Lower lobe of right lung (tissue), 2 donors: ENCODE results near the gene PEPD. TPM values are rescaled to one million over a fixed set of nuclear protein-coding genes. Genes with fewer than 3 reads are reported as not detected.

Experiments used
- ATAC-seq, 2 donors: fragments of 200-7000 bp; cut with Tn5 transposase; one replicate each; pipeline ENCODE4 v1.9.1; 2020 to 2022; ENCODE audit warnings: mild to moderate bottlenecking in 2 of 2, moderate library complexity in 2 of 2
- DNase-seq: peaks from one replicate; pipeline ENCODE4 v3.0.0-alpha.2; 2020
- H3K27ac ChIP-seq: fragments of 200-600 bp; one replicate; pipeline ENCODE4 v1.8.0; 2022
- H3K27me3 ChIP-seq: fragments of 200-600 bp; one replicate; pipeline ENCODE4 v1.8.0; 2022; ENCODE audit warnings: low read depth
- H3K36me3 ChIP-seq: fragments of 200-600 bp; one replicate; pipeline ENCODE4 v1.8.0; 2022; ENCODE audit warnings: mild to moderate bottlenecking
- H3K4me1 ChIP-seq: fragments of 200-600 bp; one replicate; pipeline ENCODE4 v1.8.0; 2022
- H3K4me3 ChIP-seq: fragments of 200-600 bp; one replicate; pipeline ENCODE4 v1.8.0; 2022; ENCODE audit warnings: mild to moderate bottlenecking
- H3K9me3 ChIP-seq: fragments of 200-600 bp; one replicate; pipeline ENCODE4 v1.8.0; 2022
- intact Hi-C: fragments of 100-400 bp; cut with DNase I; formaldehyde crosslinking; loops from one replicate; pipeline ENCODE4 v1.11.0; 2022
- total RNA-seq: library from RNA; stranded (reverse); fragmentation: NEBNext Ultra II Directional; extraction: Animal tissue kit (Norgen Biotek cat#: 25700); gene quantifications from one replicate; pipeline ENCODE4 v1.2.1, GENCODE V29; 2021
- TF ChIP-seq, protein P1 (sequence below): fragments of 200-600 bp; IDR thresholded peaks from one replicate; pipeline ENCODE4 v1.8.0; 2022; ENCODE audit warnings: antibody characterized with exemption, mild to moderate bottlenecking
- donor health status: DM: no; HTN: yes; CAD: no; lungs with severe emphysema.

PEPD gene
- total RNA-seq, 1 donor from 2014 or later, result 94.0 TPM

- no peak for ATAC-seq
- Histone ChIP-seq H3K4me1 (no peaks in the 10 kb centered on the region), H3K27ac (no peak overlapping the region), H3K9me3 (no peaks in the 10 kb centered on the region), H3K36me3 (no peaks in the 10 kb centered on the region), H3K27me3 (peaks cover 26% of the 10 kb centered on the region), H3K4me3 (no peak overlapping the region)
- intact Hi-C loops, result no loop called here
- no peak for DNase-seq
- TF ChIP-seq, protein P1, sequence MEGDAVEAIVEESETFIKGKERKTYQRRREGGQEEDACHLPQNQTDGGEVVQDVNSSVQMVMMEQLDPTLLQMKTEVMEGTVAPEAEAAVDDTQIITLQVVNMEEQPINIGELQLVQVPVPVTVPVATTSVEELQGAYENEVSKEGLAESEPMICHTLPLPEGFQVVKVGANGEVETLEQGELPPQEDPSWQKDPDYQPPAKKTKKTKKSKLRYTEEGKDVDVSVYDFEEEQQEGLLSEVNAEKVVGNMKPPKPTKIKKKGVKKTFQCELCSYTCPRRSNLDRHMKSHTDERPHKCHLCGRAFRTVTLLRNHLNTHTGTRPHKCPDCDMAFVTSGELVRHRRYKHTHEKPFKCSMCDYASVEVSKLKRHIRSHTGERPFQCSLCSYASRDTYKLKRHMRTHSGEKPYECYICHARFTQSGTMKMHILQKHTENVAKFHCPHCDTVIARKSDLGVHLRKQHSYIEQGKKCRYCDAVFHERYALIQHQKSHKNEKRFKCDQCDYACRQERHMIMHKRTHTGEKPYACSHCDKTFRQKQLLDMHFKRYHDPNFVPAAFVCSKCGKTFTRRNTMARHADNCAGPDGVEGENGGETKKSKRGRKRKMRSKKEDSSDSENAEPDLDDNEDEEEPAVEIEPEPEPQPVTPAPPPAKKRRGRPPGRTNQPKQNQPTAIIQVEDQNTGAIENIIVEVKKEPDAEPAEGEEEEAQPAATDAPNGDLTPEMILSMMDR, result no peak
These were observed 7.6 kb upstream of the PEPD start for GRCh38 chr19:33529094-33529676.

DNA sequence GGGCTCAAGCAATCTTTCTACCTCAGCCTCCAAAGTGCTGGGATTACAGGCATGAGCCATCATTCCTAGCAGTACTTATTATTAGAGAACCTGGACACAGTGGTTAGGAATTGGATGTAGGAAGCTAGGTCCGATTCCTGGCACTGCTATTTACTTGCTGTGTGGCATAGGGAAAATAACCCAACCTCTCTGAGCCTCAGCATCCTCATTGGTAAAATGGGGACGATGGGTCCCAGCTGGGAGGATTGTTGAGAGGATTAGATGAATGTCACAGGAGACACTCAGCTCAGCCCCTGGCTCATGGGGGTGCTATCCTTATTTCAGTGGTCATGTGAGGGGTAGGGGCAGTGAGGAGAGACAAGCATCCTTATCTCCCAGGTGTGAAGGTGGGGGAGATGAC lies 6.8 kb upstream of the PEPD start:
- ATAC-seq (no peak), DNase-seq (no peak)
- Histone ChIP-seq H3K27ac (no peak overlapping the region), H3K9me3 (no peaks in the 10 kb centered on the region), H3K36me3 (no peaks in the 10 kb centered on the region), H3K4me3 (no peak overlapping the region), H3K4me1 (no peaks in the 10 kb centered on the region), H3K27me3 (peaks cover 18% of the 10 kb centered on the region)
- TF ChIP-seq, protein P1, result no peak
- intact Hi-C loops, result no loop called here

GRCh38 chr19:33527125-33527524 lies 5.5 kb upstream of the PEPD start:
- intact Hi-C loops, result no loop called here
- ATAC-seq, result no peak
- DNase-seq, result no peak

GRCh38 chr19:33524024-33524664 lies 2.6 kb upstream of the PEPD start:
- intact Hi-C loops, result no loop called here
- Histone ChIP-seq H3K4me3 (no peak overlapping the region), H3K9me3 (no peaks in the 10 kb centered on the region), H3K27ac (no peak overlapping the region), H3K36me3 (no peaks in the 10 kb centered on the region), H3K27me3 (peaks cover 8% of the 10 kb centered on the region), H3K4me1 (peaks cover 20% of the 10 kb centered on the region)
- ATAC-seq, result no peak
- DNase-seq, result no peak
- TF ChIP-seq, protein P1, result no peak

More at GRCh38 chr19:33527125-33527524, 5.5 kb upstream of the PEPD start:
- Histone ChIP-seq H3K27ac (no peak overlapping the region), H3K4me1 (peaks cover 5% of the 10 kb centered on the region), H3K9me3 (no peaks in the 10 kb centered on the region), H3K4me3 (no peak overlapping the region), H3K27me3 (peaks cover 14% of the 10 kb centered on the region), H3K36me3 (no peaks in the 10 kb centered on the region)
- TF ChIP-seq, protein P1, result no peak

GRCh38 chr19:33523167-33523566 lies 1.6 kb upstream of the PEPD start:
- TF ChIP-seq, protein P1, result no peak
- peaks cover 20% of the 10 kb centered on the region for H3K4me1 ChIP-seq
- no peak overlapping the region for H3K4me3 ChIP-seq
- DNase-seq (no peak), ATAC-seq (no peak)
- H3K27ac ChIP-seq, result no peak overlapping the region
- peaks cover 1% of the 10 kb centered on the region for H3K27me3 ChIP-seq
- no peaks in the 10 kb centered on the region for H3K9me3 ChIP-seq
- intact Hi-C loops, result no loop called here
- H3K36me3 ChIP-seq, result no peaks in the 10 kb centered on the region
